GM19240 (cell line): ENCODE measurements around the gene GATAD1.
"Not testable (repeated sequence)": the region's sequence is repeated elsewhere in the genome, so short reads cannot be mapped to it uniquely, and the experiment has no call there.

Experiments
- DNase-seq: peaks from one replicate; pipeline ENCODE4 v3.0.0; 2011; ENCODE audit warnings: low spot score; ENCODE audit not compliant: insufficient read length

Gene GATAD1

DNA sequence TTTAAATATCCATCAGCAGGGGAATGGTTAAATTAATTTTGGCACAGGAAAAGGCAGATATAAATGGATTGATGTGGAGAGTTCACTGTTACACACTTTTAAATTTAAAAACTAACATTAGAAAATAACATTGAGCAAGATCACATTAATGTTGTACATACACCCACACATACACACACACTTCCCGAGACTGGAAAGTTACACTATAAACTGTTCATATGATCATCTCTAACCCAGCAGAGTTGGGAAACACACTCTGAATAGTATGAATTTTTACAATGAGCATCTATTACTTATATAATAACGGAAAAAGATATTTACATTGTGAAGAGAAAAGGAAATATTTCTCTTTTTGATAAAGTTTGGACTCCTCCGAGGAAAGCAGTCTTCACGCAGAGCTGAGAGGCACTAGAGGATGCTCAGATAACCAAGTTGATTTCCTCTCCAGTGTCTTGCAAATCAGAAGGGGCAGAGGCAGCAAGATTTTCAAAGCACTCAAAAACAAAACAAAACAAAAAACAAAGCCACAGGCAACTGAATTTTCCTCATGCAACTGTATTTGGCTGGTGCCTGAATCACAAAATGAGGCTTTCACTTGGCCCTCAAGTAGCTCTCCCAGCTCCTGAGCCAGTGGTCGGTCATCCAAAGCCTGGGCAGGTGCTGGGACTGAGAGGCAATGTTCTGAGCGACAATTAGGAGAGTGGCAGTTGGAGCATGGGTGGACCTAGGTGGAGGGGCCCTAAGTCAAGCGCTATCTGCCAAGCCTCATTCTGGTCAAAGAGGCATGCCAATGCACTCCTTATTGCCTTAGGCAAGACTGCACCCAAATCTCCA is 10.5 kb upstream of the GATAD1 start:
- DNase-seq = no peak

DNA sequence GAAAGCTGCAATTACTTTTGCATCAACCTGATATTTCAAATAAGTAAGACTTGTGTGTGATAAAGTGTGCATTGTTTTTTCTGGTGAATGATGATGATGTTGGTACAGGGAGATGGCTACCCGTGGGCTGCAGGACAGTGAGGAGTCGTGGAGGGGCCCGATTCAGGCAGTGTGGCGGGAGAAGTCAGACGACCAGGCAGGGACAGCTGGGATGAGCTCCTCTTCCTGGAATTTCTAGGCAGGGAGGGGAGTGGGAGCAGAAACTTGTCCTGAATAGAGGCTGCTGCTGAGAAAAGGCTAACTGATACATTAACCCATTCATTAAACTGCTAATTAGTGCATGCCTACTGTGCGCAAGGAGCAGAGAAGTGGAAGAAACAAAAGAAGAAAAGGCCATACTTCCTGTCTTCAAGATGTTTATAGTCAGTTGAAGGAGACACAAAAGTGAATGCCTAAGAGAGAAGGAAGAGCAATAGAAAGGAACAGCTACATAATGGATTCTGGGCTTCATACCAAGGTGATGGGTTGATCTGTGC is 9.3 kb upstream of the GATAD1 start:
- DNase-seq = no peak

DNA sequence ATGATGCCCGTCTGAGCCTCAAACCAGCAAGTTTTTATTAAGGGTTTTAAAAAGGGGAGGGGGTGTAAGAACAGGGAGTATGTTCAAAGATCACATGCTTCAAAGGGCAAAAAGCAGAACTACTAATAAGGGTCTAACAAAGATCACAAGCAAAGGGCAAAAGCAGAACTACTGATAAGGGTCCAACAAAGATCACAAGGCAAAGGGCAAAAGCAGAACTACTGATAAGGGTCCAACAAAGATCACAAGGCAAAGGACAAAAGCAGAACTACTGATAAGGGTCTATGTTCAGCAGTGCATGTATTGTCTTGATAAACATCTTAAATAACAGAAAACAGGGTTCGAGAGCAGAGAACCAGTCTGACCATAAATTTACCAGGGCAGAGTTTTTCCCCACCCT is 4.6 kb upstream of the GATAD1 start:
- DNase-seq = not testable (repeated sequence)

DNA sequence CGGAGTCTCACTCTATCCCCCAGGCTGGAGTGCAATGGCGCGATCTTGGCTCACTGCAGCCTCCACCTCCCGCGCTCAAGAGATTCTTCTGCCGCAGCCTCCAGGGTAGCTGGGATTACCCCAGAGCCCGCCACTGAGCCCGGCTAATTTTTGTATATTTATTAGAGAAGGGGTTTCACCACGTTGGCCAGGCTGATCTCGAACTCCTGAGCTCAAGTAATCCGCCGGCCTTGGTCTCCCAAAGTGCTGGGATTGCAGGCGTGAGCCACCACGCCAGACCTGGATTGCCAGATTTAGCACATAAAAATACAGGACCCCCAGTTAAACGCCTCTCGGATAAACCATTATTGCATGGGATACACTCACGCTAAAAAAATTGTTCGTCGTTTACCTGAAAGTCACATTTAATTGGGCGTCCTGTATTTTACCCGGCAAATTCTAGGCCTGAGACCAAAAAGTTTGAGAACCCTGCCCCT is 375 bp upstream of the GATAD1 start:
- no peak for DNase-seq

DNA sequence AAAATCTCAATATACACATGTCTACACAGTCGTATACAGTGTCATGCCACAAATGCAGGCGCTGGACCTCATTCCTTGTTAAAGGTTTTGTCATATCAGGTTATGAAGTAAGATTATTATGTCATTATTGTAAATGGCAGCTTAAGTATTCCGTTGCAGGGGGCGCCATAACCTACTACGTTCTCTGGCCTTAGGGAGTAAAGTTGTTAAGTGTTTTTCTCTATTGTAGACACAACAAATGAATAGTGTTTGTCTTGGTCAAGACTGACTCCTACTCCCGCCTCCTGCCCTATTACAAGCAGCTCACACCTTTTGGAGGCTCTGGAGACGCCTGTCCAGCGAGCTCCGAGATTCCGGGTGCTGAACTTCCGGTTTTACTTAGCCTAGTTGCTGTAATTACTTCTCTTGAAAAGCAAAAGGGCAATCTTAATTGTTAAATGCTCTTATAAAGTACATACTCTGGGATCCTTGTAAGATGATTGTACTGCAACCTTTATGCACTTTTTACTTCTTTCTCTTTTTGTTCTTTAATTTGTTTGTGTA is 994 bp downstream of the GATAD1 start:
- peak; percentile 36 for DNase-seq

DNA sequence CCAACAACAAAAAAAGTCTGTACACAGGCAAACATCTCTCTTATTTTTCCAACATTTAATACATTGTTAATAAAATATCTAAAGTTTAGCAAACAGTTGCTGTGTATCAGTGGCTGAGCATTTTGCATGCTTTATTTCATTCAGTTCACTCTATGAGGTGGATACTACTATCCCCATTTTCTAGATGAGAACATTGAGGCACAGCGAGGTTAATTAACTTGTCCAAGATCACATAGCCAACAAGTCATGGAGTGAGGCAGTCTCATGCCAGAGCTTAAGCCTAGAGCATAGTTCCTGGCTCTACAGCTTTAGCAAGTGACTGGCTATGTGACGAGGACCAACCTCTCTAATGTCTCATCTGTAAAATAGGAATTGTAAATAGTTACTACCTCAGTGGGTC is 4.4 kb downstream of the GATAD1 start:
- no peak for DNase-seq

DNA sequence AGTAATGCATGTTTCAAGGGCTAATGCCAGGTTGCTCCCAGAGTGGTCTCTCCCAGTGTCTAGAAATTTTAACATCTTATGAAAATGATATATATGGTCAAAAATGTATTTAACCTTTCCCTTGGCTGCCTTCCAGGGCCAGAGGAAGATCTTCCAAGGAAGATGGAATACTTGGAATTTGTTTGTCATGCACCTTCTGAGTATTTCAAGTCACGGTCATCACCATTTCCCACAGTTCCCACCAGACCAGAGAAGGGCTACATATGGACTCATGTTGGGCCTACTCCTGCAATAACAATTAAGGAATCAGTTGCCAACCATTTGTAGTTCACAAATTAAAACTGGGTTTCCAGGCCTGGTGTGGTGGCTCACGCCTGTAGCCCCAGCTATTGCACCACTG is 9.0 kb downstream of the GATAD1 start:
- no peak for DNase-seq

DNA sequence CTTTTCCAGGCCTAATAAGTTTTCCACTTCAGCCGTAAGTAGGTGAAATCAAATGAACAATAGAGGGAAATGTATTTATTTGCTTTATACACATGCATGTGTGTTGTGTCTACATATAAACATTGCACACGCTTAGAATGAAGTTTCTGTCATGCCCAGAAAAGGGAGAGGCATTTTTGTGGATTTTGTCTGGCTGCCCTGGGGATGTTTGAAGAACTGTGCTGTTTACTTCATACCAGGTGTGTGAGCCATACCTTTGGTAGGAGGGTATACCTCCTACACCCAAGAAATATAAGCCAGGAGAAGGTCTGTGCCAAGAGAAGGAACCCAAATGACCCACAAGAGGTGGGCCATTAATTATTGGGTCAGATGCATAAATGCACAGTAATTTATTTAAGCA is 12.8 kb downstream of the GATAD1 start:
- DNase-seq = no peak

DNA sequence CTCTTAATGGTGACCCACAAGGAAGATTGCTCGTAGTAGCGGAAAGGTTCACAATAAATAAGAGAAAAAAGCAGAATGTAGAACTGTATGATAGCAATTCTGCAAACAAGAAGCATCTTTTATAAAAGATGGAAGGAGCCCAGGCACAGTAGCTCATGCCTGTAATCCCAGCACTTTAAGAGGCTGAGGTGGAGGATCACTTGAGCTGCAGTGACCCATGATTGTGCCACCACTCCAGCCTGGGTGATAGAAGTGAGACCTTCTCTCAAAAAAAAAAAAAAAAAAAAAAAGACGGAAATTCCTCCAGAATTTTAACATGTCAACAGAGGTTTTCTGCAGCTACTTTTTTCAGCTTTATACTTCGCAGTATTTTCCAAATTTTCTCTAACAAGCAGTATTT is 13.2 kb downstream of the GATAD1 start:
- no peak for DNase-seq

DNA sequence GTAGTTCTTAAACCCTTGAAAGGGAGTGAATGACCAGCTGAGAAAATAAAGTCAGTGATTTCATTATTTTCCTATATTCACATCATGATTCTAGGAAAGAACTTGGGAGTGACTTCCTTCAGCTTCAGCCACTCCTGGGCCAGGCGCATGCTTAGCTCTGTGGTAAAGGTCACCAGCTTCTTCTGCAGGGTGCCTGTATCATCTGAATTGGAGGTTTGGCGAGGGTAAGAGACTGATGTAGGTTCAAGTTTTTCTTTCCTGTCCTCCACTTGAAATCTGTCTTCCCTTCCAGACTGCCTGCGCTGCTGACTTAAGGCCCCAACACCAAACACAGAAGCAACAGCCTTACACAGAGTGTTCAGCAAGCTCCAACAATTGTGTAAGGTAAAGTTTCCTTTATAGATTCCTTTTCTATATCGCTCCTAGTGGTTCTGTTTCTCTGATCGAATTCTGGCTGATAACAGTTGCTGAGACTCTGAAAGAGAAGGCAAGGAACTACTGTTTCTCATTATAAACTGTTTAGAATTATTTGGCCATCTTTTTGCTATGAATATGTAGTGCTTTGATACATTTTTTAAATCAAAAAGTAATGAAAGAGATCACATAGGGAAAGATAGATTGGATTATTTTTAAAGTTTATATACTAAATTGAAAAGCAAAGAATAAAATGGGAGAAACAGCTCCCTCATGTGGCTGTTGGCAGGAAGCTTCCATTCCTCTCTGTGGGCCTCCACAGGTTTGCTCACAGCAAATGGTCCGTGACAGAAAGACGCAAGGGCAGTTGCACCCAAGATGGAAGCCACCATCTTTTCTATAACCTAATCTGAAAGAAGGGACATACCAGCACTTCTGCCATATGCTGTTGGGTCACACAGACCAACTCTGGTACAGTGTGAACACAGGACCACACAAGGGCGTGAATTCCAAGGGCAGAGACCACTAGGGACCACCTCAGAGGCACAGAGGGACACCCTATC is 14.0 kb downstream of the GATAD1 start:
- DNase-seq = peak; percentile 54

DNA sequence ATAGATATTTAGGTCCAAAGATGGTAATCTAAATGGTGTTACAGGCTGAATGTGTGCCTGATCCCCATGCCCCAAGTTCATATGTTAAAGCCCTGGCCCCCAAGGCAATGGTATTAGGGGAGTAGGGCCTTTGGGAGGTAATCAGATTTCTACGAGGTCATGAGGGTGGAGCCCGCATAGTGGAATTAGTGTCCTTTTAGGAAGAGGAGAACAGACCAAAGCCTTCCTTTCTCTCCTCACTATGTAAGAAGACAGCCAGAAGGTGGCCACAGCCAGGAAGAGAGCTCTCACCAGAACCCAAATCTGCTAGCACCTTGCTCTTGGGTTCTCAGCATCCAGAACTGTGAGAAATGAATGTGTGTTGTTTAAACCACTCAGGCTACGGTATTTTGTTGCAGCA is 15.3 kb downstream of the GATAD1 start:
- no peak for DNase-seq

DNA sequence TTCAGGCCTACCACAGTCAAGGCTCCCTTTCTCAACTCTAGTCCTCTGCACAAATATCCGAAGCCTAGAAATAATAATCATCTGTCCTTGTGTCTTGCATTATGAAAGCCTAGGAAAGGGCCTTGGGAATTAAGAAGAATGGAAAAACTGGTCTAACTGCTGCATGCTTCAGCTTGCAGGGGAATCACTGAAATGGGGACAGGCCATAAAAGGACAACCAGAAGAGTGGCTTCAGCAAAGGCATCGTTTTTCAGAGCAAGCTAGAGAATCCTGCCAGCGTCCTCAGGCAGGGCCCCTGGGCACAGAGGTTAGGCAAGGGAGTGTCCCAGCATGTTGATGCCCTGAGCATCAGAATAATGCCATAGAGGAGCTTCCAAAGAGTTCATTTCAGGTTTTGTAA is 17.2 kb downstream of the GATAD1 start:
- no peak for DNase-seq

DNA sequence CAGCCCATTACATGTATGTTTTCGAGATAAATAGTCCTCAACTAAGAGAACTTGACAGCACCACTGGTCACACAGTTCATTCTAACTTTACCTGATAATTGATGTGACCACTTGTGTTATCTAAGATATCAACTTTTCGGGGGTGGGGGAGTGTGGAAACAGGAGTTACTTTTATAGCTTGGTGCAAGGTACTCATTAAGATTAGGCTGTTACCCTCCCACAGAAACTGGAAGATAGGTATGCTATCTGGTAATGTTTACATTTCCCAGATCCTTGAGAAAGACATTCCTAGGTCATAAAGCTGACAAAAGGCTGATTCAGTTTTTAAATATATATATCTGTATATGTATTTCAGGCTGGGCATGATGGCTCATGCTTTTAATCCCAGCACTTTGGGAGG is 19.4 kb downstream of the GATAD1 start:
- no peak for DNase-seq

DNA sequence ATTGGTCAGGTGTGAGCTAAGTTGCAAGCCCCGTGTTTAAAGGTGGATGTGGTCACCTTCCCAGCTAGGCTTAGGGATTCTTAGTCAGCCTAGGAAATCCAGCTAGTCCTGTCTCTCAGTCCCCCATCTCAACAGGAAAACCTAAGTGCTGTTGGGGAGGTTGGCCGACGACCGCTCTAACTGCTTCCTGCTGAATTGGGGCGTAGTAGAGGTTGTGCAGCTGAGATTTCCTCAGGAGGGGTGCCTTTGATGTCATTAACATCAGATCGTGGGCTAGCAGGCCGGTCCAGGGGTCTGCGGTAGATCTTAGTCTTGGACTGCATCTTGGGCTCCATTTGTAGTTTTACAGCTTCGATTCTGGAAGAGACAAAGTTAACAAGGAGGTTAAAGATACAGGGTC is 21.3 kb downstream of the GATAD1 start:
- not testable (repeated sequence) for DNase-seq

DNA sequence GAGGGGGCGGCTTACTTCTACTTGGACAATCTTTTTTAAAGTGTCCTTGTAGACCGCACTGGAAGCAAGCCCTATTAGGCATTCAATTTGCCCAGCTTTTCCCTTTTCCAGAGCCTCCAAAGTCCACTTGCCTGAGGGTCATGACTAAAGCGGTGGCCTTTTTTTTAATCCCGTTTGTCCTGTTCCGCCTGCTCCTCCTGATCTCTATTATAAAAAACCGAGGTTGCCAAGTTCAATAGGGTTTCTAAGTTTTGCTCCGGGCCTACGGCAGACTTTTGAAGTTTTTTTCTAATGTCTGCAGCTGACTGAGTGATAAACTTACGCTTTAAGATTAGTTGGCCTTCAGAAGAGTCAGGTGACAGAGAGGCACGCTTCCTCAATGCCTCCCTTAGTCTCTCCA is 26.7 kb downstream of the GATAD1 start:
- DNase-seq = not testable (repeated sequence)

DNA sequence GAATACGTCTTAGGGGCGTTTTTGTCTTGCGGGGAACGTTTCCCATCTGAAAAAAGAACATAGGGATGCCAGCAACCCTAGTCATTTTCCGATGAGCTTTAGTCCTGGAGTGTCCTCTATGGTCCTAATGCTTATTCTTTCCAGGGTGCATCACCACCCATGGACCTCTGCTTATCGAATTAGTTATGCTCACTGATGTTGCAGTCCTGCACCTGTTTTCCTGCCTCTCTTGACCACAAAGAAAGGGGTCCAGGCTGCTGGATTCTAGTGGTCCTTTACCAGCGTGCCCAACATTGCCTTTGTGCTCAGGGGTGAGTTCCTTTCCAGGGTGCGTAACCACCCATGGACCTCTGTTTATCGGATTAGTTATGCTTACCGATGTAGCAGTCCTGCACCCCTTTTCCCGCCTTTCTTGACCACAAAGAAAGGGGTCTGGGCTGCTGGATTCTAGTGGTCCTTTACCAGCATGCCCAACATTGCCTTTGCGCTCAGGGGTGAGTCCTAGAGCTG is 28.0 kb downstream of the GATAD1 start:
- DNase-seq = not testable (repeated sequence)

DNA sequence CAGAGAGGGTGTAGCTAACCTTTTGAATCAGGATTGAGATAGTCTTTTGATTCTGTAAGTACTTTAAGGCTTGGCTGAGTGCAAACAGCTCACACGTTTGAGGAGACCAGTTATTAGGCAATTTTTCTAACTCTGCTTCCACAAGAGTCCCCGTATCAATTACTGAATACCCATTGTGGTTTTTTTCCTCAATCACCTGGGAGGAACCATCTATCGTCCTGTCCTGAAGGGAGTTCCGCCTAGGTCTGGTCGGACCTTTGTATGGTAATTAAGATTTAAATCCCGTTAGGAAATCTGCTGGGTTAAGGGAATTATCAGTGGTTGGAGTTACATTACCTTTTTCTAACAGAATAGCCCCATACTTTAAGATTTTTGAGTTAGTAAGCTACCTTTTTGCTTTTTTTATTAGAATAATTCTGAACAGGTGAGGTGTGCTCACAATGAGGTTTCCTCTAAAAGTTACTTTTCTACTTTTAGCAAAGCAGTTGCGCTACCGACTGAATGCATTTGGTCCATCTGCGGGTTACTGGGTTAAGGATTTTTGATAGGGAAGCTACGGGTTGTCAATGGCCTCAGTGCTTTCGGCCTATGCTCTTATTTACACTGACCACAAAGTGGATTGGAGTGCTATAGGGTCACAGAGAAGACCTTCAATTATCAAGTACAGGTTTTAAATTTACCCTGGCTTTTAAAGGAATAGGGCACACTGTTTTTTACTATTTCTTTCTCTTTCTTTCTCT is 28.7 kb downstream of the GATAD1 start:
- not testable (repeated sequence) for DNase-seq

DNA sequence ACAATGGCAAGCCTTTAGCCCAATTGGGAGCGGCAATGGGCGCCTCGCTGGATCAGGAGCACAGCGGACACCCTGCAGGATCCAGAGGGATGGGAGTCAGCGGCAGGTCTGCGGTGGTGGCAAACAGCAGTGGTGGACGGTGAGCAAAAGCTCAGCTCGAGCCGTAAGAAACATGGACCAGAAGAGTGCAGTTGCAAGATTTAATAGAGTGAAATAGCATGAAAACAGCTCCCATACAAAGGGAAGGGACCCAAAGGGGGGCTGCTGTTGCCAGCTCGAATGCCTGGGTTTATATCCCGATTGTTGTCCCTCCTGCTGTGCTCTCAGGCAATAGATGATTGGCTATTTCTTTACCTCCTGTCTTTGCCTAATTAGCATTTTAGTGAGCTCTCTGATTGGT is 30.4 kb downstream of the GATAD1 start, which contains the start of gene ERVW-1:
TSS of gene ERVW-1 (minus strand) at position 266 of the 400 bp plus-strand sequence. CDS start 7,565 bp downstream, outside the sequence.
- not testable (repeated sequence) for DNase-seq

DNA sequence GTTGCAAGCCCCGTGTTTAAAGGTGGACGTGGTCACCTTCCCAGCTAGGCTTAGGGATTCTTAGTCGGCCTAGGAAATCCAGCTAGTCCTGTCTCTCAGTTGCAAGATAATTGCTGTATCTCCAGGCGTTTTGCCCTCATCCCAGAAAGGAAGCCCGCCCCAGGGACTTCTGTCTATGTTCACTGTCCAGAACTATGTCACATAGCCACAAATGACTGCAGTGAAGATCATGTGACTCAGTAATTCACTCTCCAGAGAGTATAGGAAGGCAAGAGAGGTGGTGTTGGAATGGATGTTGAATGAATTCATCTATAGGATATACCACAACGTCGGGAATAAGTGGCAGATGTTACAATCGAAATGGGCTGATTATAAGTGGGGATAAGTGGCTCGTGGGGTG is 30.8 kb downstream of the GATAD1 start:
- no peak for DNase-seq

DNA sequence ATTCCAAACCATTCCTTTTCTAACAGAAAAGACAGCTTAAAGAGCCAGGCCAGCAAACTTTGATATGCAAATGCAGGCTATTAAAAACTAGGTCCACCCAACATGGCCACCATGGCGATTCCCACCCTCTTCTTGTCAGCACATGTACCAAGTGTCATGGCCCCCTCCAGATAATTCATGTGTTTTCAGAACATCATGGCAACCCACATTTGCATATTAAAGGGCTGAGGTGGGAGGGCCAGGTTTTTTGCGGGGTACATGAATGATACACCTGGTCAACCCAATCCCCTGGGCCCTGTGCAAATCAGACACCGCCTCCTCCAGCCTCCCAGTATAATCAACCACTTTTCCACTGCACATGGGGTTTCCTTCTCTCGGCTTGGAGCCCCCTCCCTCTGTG is 31.4 kb downstream of the GATAD1 start:
- no peak for DNase-seq

DNA sequence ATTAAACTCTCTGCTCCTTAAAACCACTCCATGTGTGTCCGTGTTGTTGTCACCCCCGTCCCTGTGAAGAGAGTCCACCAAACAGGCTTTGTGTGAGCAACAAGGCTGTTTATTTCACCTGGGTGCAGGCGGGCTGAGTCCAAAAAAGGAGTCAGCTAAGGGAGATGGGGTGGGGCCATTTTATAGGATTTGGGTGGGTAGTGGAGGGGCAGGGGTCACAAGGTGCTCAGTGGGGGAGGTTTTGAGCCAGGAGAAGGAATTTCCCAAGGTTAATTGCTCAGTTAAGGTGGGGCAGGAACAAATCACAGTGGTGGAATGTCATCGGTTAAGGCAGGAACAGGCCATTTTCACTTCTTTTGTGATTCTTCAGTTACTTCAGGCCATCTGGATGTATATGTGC is 31.9 kb downstream of the GATAD1 start:
- DNase-seq = not testable (repeated sequence)
